Measurements from ENCODE around the gene RAB3GAP1. TPM values are rescaled to one million over a fixed set of nuclear protein-coding genes. Genes with fewer than 3 reads are reported as not detected.
"Not testable (repeated sequence)": the region's sequence is repeated elsewhere in the genome, so short reads cannot be mapped to it uniquely, and the experiment has no call there.

Gene RAB3GAP1
- total RNA-seq, 1 donor from 2014 or later, result 49.3 TPM

DNA sequence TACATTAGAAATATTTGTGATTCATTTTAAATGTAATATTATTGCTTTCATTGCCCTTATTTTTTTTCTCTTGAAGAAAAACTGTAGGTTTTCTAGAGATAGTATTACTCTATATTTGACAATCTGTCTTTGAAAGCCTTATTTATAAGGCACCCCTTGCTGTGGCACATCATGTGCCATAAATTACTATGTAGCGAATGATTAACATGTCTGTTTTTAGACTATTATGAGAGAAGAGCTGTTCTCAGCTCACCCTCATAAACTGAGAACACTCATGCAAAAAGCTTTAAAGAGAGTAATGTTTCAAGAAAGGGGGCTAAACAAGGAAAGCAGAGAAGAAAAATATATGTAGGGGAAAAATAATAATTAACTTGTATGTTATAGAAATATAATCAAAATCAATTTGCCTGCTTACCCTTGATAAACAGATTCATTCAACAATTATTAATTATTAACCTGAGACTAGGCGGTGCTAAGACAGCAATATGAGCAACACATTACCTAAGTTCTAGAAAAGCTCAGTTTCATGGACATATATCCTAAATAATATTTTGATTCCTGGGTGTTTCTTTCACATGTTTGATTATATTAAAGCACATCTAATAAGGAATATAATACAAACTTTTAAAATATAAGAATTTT, 69.0 kb downstream of the RAB3GAP1 start:
- Mint-ChIP-seq H3K27me3 (ENCODE audit: low read depth, unreplicated experiment) (no peaks in the 10 kb centered on the region), H3K4me1 (ENCODE audit: low read depth, unreplicated experiment) (no peaks in the 10 kb centered on the region), H3K4me3 (ENCODE audit: unreplicated experiment) (no peak overlapping the region), H3K27ac (ENCODE audit: unreplicated experiment) (no peak overlapping the region), H3K36me3 (ENCODE audit: low read depth, unreplicated experiment) (peaks cover 7% of the 10 kb centered on the region), H3K9me3 (ENCODE audit: unreplicated experiment) (peaks cover 4% of the 10 kb centered on the region)
- Histone ChIP-seq H3K4me3 (ENCODE audit: insufficient read depth, low read depth, low read length) (no peak overlapping the region), H3K27ac (ENCODE audit: low read depth, low read length) (no peak overlapping the region), H4K20me1 (ENCODE audit: insufficient read depth, low read length) (no peaks in the 10 kb centered on the region), H3K36me3 (ENCODE audit: insufficient read depth, low read length) (peaks cover 14% of the 10 kb centered on the region), H2AFZ (ENCODE audit: low read depth, low read length) (no peak overlapping the region), H3K4me1 (ENCODE audit: insufficient read depth, low read length) (no peaks in the 10 kb centered on the region), H3K9me3 (ENCODE audit: insufficient read depth, low read depth, low read length) (no peaks in the 10 kb centered on the region), H3K4me2 (ENCODE audit: low read length) (no peak overlapping the region), H3K27me3 (ENCODE audit: insufficient read depth, low read length) (no peaks in the 10 kb centered on the region), H3K79me2 (ENCODE audit: insufficient read depth, low read length) (peaks cover 3% of the 10 kb centered on the region), H3K9ac (ENCODE audit: low read length) (no peak overlapping the region)
- no peak for TF ChIP-seq EZH2 (IDR thresholded peaks at IDR 0.05; ENCODE audit: insufficient read depth, low read length)
- TF ChIP-seq, protein P1, sequence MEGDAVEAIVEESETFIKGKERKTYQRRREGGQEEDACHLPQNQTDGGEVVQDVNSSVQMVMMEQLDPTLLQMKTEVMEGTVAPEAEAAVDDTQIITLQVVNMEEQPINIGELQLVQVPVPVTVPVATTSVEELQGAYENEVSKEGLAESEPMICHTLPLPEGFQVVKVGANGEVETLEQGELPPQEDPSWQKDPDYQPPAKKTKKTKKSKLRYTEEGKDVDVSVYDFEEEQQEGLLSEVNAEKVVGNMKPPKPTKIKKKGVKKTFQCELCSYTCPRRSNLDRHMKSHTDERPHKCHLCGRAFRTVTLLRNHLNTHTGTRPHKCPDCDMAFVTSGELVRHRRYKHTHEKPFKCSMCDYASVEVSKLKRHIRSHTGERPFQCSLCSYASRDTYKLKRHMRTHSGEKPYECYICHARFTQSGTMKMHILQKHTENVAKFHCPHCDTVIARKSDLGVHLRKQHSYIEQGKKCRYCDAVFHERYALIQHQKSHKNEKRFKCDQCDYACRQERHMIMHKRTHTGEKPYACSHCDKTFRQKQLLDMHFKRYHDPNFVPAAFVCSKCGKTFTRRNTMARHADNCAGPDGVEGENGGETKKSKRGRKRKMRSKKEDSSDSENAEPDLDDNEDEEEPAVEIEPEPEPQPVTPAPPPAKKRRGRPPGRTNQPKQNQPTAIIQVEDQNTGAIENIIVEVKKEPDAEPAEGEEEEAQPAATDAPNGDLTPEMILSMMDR (IDR thresholded peaks at IDR 0.05; ENCODE audit: insufficient read depth, low read depth, low read length), result no peak
- DNase-seq (ENCODE audit: low read depth) (no peak), FAIRE-seq (no peak)

DNA sequence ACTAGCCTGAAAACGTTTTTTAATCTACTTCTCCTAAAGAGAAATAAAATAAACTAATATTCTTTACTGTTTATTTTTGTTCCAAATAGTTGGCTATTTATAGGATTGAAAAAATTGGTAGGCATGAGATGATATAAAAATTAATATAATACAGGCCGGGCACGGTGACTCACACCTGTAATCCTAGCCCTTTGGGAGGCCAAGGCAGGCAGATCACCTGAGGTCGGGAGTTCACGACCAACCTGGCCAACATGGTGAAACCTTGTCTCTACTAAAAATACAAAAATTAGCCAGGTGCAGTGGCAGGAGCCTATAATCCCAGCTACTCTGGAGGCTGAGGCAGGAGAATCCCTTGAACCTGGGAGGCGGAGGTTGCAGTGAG, 69.6 kb downstream of the RAB3GAP1 start:
- not testable (repeated sequence) for H3K4me3 ChIP-seq (ENCODE audit: insufficient read depth, low read depth, low read length); H3K36me3 Mint-ChIP-seq (ENCODE audit: low read depth, unreplicated experiment); H3K27me3 ChIP-seq (ENCODE audit: insufficient read depth, low read length); H3K27ac Mint-ChIP-seq (ENCODE audit: unreplicated experiment); H4K20me1 ChIP-seq (ENCODE audit: insufficient read depth, low read length); FAIRE-seq; H3K4me1 ChIP-seq (ENCODE audit: insufficient read depth, low read length); H2AFZ ChIP-seq (ENCODE audit: low read depth, low read length); H3K79me2 ChIP-seq (ENCODE audit: insufficient read depth, low read length); H3K9me3 ChIP-seq (ENCODE audit: insufficient read depth, low read depth, low read length); H3K4me2 ChIP-seq (ENCODE audit: low read length); H3K4me1 Mint-ChIP-seq (ENCODE audit: low read depth, unreplicated experiment); H3K9me3 Mint-ChIP-seq (ENCODE audit: unreplicated experiment); H3K4me3 Mint-ChIP-seq (ENCODE audit: unreplicated experiment); DNase-seq (ENCODE audit: low read depth); H3K27me3 Mint-ChIP-seq (ENCODE audit: low read depth, unreplicated experiment); H3K9ac ChIP-seq (ENCODE audit: low read length); H3K27ac ChIP-seq (ENCODE audit: low read depth, low read length)
- peaks cover 18% of the 10 kb centered on the region for H3K36me3 ChIP-seq (ENCODE audit: insufficient read depth, low read length)

DNA sequence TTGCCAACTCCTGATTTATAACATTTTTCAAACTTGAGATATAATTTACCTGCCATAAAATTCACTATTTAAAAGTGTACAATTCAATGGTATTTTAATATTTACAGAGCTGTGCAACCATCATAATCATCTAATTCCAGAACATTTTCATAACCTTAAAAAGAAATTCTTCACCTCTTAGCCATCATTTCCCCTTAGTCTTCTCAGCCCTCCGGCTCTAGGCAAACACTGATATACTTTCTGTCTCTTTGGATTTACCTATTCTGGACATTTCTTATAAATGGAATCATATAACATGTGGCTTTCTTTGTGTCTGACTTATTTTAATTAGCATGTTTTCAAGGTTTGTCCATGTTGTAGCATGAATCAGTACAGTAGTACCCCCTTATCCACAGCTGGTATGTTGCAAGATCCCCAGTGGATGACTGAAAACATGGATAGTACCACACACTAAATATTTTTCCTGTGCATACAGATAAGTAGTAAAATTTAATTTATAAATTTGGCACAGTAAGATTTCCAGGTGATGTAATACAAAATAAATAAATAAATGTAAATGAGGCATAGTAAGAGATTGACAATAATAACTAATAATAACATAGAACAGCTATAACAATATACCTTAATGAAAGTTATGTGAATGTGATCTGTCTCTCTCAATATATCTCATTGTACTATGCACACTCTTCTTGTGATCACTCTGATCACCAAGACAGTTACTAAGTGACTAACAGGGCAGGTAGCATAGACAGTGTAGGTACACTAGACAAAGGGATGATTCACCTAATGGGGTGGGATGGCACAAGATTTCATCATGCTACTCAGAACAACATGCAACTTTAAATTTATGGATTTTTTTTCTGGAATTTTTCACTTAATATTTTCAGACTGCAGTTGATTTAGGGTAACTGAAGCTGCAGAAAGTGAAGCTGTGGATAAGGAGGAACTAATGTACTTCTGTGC, 73.1 kb downstream of the RAB3GAP1 start:
- no peak for FAIRE-seq
- Histone ChIP-seq H4K20me1 (ENCODE audit: insufficient read depth, low read length) (no peaks in the 10 kb centered on the region), H3K79me2 (ENCODE audit: insufficient read depth, low read length) (peaks cover 3% of the 10 kb centered on the region), H3K36me3 (ENCODE audit: insufficient read depth, low read length) (peaks cover 24% of the 10 kb centered on the region), H3K27me3 (ENCODE audit: insufficient read depth, low read length) (no peaks in the 10 kb centered on the region), H2AFZ (ENCODE audit: low read depth, low read length) (no peak overlapping the region), H3K9me3 (ENCODE audit: insufficient read depth, low read depth, low read length) (no peaks in the 10 kb centered on the region), H3K9ac (ENCODE audit: low read length) (no peak overlapping the region), H3K4me3 (ENCODE audit: insufficient read depth, low read depth, low read length) (no peak overlapping the region), H3K4me2 (ENCODE audit: low read length) (no peak overlapping the region), H3K27ac (ENCODE audit: low read depth, low read length) (no peak overlapping the region), H3K4me1 (ENCODE audit: insufficient read depth, low read length) (no peaks in the 10 kb centered on the region)
- Mint-ChIP-seq H3K27ac (ENCODE audit: unreplicated experiment) (no peak overlapping the region), H3K4me3 (ENCODE audit: unreplicated experiment) (no peak overlapping the region), H3K36me3 (ENCODE audit: low read depth, unreplicated experiment) (peaks cover 2% of the 10 kb centered on the region), H3K27me3 (ENCODE audit: low read depth, unreplicated experiment) (no peaks in the 10 kb centered on the region), H3K4me1 (ENCODE audit: low read depth, unreplicated experiment) (no peaks in the 10 kb centered on the region), H3K9me3 (ENCODE audit: unreplicated experiment) (no peaks in the 10 kb centered on the region)
- no peak for DNase-seq (ENCODE audit: low read depth)
- no peak for TF ChIP-seq EZH2 (IDR thresholded peaks at IDR 0.05; ENCODE audit: insufficient read depth, low read length)
- TF ChIP-seq, protein P1 (IDR thresholded peaks at IDR 0.05; ENCODE audit: insufficient read depth, low read depth, low read length), result no peak
